ENCODE data around the gene MACROD2.

DNA sequence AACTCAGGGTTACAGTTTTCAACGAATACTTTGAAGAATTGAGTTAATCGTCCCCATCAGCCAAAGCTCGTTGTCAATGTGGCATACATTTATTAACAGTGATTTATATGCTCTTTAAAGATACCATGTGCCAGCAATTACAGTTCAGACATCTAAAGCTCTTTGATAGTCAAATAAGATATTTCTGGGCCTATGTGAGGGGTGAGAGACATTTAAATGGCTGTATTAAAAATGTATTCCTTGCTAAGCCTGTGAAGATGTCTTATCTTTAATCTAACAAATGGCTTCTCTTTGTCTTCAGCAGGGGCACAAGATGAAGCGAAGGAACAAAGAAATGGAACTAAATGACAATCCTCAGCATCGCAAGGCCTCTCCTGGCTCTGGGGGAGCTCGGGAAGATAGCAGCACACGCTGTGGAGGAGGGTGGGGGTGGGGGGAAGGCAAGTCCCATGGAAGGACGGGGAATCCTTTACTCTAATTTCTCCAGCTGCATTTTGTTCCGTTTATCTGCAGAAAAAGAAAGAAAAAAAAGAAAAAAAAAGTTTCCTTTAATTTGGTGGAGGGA is 2054.3 kb downstream of the MACROD2 start:
- no peak for TF ChIP-seq POLR2A (IDR thresholded peaks at IDR 0.05)
- TF ChIP-seq, protein P1, sequence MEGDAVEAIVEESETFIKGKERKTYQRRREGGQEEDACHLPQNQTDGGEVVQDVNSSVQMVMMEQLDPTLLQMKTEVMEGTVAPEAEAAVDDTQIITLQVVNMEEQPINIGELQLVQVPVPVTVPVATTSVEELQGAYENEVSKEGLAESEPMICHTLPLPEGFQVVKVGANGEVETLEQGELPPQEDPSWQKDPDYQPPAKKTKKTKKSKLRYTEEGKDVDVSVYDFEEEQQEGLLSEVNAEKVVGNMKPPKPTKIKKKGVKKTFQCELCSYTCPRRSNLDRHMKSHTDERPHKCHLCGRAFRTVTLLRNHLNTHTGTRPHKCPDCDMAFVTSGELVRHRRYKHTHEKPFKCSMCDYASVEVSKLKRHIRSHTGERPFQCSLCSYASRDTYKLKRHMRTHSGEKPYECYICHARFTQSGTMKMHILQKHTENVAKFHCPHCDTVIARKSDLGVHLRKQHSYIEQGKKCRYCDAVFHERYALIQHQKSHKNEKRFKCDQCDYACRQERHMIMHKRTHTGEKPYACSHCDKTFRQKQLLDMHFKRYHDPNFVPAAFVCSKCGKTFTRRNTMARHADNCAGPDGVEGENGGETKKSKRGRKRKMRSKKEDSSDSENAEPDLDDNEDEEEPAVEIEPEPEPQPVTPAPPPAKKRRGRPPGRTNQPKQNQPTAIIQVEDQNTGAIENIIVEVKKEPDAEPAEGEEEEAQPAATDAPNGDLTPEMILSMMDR (IDR thresholded peaks at IDR 0.05) = no peak
